ENCODE measurements around the gene NPPB.

NPPB gene

DNA sequence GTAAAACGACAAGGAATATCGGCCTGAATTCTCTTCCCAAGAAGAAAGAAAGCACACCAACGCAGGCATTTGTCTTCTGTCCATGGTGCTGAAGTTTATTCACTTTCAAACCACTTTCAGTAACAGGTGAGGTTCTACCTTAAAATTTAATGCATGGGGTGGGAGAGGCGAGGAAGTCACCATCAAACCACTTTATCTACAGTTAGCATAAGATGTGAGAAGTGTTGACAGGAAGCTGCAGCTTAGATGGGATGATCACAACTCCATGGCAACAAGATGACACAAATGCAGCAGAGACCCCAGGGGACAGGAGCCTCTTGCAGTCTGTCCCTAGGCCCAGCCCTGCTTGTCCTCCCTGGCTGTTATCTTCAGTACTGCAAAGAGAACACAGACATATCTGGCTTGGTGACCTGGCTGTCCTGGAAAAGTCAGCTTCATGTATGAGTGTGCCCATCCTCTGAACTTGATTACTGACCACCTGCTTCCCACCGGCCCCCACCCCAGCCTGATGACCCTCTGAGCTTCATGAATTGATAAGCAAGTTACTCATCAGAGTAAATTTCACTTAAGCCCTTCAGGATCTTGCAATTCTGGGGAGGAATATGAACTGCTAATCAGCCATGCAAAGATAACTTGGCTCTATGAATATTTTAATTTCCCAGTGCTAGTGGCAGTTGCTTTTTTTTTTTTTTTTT is 13.0 kb downstream of the NPPB start:
- peaks cover 12% of the 10 kb centered on the region; the same call in 1 of the 2 replicates for H3K36me3 ChIP-seq (ENCODE audit: insufficient read depth, low read length)
- H3K27me3 ChIP-seq (ENCODE audit: insufficient read depth, low read length, poor library complexity, severe bottlenecking): no peaks in the 10 kb centered on the region

DNA sequence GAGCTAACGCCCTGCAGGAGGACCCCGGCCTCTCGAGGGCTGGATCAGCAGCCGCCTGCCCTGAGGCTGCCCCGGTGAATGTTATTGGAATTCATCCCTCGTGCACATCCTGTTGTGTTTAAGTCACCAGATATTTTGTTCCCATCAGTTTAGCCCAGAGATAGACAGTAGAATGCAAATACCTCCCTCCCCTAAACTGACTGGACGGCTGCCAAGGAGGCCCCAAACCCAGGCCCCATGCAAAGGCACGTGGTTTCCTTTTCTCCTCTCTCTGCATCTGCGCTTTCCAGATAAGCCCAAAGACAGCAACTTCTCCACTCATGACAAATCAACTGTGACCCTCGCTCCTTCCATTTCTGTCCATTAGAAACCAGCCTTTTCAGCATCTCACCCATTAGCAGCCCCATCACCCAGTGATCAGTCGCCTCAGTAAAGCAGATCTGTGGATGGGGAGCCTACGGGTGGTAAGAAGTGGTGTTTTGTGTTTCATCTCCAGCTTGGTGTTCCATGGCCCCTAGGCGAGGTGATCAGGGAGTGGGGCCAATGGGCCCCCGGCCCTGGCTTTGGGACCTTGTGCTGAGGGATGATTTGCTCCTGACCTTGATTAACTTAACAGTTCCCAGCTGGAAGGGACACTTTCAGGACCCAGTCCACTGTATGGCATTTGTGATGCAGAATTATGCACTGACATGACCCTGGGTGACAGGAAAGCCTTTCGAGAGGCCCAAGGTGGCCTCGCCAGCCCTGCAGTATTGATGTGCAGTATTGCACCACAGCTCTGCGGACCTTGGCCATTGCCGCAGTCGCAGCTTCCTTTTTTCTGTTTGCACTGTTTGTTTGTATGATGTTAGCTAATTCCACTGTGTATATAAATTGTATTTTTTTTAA is 16.3 kb downstream of the NPPB start:
- Histone ChIP-seq H3K9me3 (ENCODE audit: insufficient read depth, low read depth, low read length) (no peaks in the 10 kb centered on the region), H2AFZ (ENCODE audit: low read length) (no peak overlapping the region), H3K9ac (ENCODE audit: low read depth, low read length, poor library complexity, severe bottlenecking) (peak overlapping the region; percentile 69), H3K4me3 (ENCODE audit: low read length, poor library complexity, severe bottlenecking) (peak overlapping the region; percentile 42), H3K79me2 (ENCODE audit: insufficient read depth, low read length) (no peaks in the 10 kb centered on the region), H3K36me3 (ENCODE audit: insufficient read depth, low read length) (peaks cover 42% of the 10 kb centered on the region; the same call in 1 of the 2 replicates), H4K20me1 (ENCODE audit: insufficient read depth, low read length, poor library complexity, severe bottlenecking) (peaks cover 3% of the 10 kb centered on the region), H3K4me2 (ENCODE audit: low read depth, low read length, poor library complexity, severe bottlenecking) (peak overlapping the region; percentile 77), H3K9me2 (replicated peaks; ENCODE audit: low read depth, low read length) (no peaks in the 10 kb centered on the region), H3K4me1 (ENCODE audit: insufficient read depth, low read length, poor library complexity, severe bottlenecking) (peaks cover 27% of the 10 kb centered on the region), H3F3A (ENCODE audit: low read depth) (peaks cover 20% of the 10 kb centered on the region; the same call in 1 of the 2 replicates), H3K27me3 (ENCODE audit: insufficient read depth, low read length, poor library complexity, severe bottlenecking) (no peaks in the 10 kb centered on the region)
- TF ChIP-seq EZH2phosphoT487 (IDR thresholded peaks at IDR 0.05; ENCODE audit: borderline replicate concordance): no peak
- TF ChIP-seq, protein P1, sequence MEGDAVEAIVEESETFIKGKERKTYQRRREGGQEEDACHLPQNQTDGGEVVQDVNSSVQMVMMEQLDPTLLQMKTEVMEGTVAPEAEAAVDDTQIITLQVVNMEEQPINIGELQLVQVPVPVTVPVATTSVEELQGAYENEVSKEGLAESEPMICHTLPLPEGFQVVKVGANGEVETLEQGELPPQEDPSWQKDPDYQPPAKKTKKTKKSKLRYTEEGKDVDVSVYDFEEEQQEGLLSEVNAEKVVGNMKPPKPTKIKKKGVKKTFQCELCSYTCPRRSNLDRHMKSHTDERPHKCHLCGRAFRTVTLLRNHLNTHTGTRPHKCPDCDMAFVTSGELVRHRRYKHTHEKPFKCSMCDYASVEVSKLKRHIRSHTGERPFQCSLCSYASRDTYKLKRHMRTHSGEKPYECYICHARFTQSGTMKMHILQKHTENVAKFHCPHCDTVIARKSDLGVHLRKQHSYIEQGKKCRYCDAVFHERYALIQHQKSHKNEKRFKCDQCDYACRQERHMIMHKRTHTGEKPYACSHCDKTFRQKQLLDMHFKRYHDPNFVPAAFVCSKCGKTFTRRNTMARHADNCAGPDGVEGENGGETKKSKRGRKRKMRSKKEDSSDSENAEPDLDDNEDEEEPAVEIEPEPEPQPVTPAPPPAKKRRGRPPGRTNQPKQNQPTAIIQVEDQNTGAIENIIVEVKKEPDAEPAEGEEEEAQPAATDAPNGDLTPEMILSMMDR (conservative IDR thresholded peaks at IDR 0.05; ENCODE audit: low read length): no peak

More for the DNA sequence above, 13.0 kb downstream of the NPPB start:
- TF ChIP-seq EZH2phosphoT487 (IDR thresholded peaks at IDR 0.05; ENCODE audit: borderline replicate concordance): no peak
- TF ChIP-seq, protein P1 (conservative IDR thresholded peaks at IDR 0.05; ENCODE audit: low read length): no peak
- no peak overlapping the region for H3K9ac ChIP-seq (ENCODE audit: low read depth, low read length, poor library complexity, severe bottlenecking)
- H3F3A ChIP-seq (ENCODE audit: low read depth): peaks cover 20% of the 10 kb centered on the region; the same call in 1 of the 2 replicates
- no peaks in the 10 kb centered on the region for H3K9me2 ChIP-seq (replicated peaks; ENCODE audit: low read depth, low read length)
- H3K4me1 ChIP-seq (ENCODE audit: insufficient read depth, low read length, poor library complexity, severe bottlenecking): peaks cover 26% of the 10 kb centered on the region
- no peak overlapping the region for H2AFZ ChIP-seq (ENCODE audit: low read length)
- H3K4me3 ChIP-seq (ENCODE audit: low read length, poor library complexity, severe bottlenecking): no peak overlapping the region
- no peaks in the 10 kb centered on the region for H3K9me3 ChIP-seq (ENCODE audit: insufficient read depth, low read depth, low read length)
- peaks cover 3% of the 10 kb centered on the region for H4K20me1 ChIP-seq (ENCODE audit: insufficient read depth, low read length, poor library complexity, severe bottlenecking)
- H3K4me2 ChIP-seq (ENCODE audit: low read depth, low read length, poor library complexity, severe bottlenecking): no peak overlapping the region
- no peaks in the 10 kb centered on the region for H3K79me2 ChIP-seq (ENCODE audit: insufficient read depth, low read length)

DNA sequence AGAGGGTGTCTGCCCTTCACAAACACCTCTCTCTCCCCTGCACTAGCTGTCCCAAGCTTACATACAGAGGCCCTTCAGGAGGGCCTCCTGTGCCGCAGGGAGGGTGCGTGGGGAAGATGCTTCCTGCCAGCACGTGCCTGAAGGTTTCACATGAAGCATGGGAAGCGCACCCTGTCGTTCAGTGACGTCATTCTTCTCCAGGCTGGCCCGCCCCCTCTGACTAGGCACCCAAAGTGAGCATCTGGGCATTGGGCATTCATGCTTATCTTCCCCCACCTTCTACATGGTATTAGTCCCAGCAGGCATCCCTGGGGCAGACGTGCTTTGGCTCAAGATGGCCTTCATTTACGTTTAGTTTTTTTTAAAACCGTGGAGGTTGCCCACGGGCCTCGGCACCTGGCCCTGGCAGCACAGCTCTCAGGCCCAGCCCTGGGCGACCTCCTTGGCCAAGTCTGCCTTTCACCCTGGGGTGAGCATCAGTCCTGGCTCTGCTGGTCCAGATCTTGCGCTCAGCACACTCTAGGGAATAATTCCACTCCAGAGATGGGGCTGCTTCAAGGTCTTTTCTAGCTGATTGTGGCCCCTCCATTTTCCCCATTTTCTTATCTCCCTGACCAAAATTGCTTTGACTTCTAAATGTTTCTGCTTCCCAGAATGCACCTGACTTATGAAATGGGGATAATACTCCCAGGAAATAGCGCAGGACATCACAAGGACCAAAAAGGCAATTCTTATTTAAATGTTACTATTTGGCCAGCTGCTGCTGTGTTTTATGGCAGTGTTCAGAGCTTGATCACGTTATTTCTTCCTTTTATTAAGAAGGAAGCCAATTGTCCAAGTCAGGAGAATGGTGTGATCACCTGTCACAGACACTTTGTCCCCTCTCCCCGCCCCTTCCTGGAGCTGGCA is 17.2 kb downstream of the NPPB start:
- Histone ChIP-seq H3F3A (ENCODE audit: low read depth) (peaks cover 20% of the 10 kb centered on the region; the same call in 1 of the 2 replicates), H3K9ac (ENCODE audit: low read depth, low read length, poor library complexity, severe bottlenecking) (peak overlapping the region; percentile 69), H3K79me2 (ENCODE audit: insufficient read depth, low read length) (no peaks in the 10 kb centered on the region), H2AFZ (ENCODE audit: low read length) (no peak overlapping the region), H3K4me2 (ENCODE audit: low read depth, low read length, poor library complexity, severe bottlenecking) (peak overlapping the region; percentile 77), H3K9me3 (ENCODE audit: insufficient read depth, low read depth, low read length) (no peaks in the 10 kb centered on the region), H3K4me1 (ENCODE audit: insufficient read depth, low read length, poor library complexity, severe bottlenecking) (peaks cover 27% of the 10 kb centered on the region), H3K36me3 (ENCODE audit: insufficient read depth, low read length) (peaks cover 51% of the 10 kb centered on the region; the same call in 1 of the 2 replicates), H3K27me3 (ENCODE audit: insufficient read depth, low read length, poor library complexity, severe bottlenecking) (no peaks in the 10 kb centered on the region), H3K4me3 (ENCODE audit: low read length, poor library complexity, severe bottlenecking) (peak overlapping the region; percentile 42), H3K9me2 (replicated peaks; ENCODE audit: low read depth, low read length) (no peaks in the 10 kb centered on the region), H4K20me1 (ENCODE audit: insufficient read depth, low read length, poor library complexity, severe bottlenecking) (peaks cover 3% of the 10 kb centered on the region)
- no peak for TF ChIP-seq EZH2phosphoT487 (IDR thresholded peaks at IDR 0.05; ENCODE audit: borderline replicate concordance)
- TF ChIP-seq, protein P1 (conservative IDR thresholded peaks at IDR 0.05; ENCODE audit: low read length): no peak
